ENCODE data around the gene SYNGR4. TPM values are rescaled to one million over a fixed set of nuclear protein-coding genes. Genes with fewer than 3 reads are reported as not detected.

The SYNGR4 gene
- total RNA-seq, 1 donor from 2014 or later: not detected

GRCh38 chr19:48354332-48354992, 9.7 kb upstream of the SYNGR4 start:
- Mint-ChIP-seq H3K4me3 (no peak overlapping the region), H3K4me1 (peaks cover 2% of the 10 kb centered on the region), H3K27me3 (no peaks in the 10 kb centered on the region), H3K27ac (no peak overlapping the region), H3K9me3 (no peaks in the 10 kb centered on the region), H3K36me3 (ENCODE audit: low read depth) (peaks cover 11% of the 10 kb centered on the region)
- ChIA-PET CTCF (no interaction called here), POLR2A (no interaction called here)
- ATAC-seq (ENCODE audit: low read depth): no peak
- no peak for DNase-seq
- no peak for TF ChIP-seq CTCF (IDR thresholded peaks at IDR 0.05)
- intact Hi-C loops (cut with micrococcal nuclease): no loop called here

- intact Hi-C loops (cut with micrococcal nuclease): no loop called here
- ChIA-PET POLR2A (interaction anchor here (0.6 to 0.7 kb wide), 2 partner anchors 30 to 263 kb away, joined by 3 to 4 read pairs; partner anchors contain the start of gene EMP3), CTCF (interaction anchor here (0.8 kb wide), 1 partner anchor 13 kb away, joined by 3 read pairs; no protein-coding TSS in a partner anchor)
- ATAC-seq (ENCODE audit: low read depth) (no peak), DNase-seq (no peak)
- Mint-ChIP-seq H3K4me3 (no peak overlapping the region), H3K4me1 (peaks cover 2% of the 10 kb centered on the region), H3K9me3 (no peaks in the 10 kb centered on the region), H3K27ac (no peak overlapping the region), H3K36me3 (ENCODE audit: low read depth) (peaks cover 14% of the 10 kb centered on the region), H3K27me3 (no peaks in the 10 kb centered on the region)
- TF ChIP-seq CTCF (IDR thresholded peaks at IDR 0.05): no peak
These were observed 8.7 kb upstream of the SYNGR4 start for GRCh38 chr19:48355365-48355954.

- DNase-seq: no peak
- TF ChIP-seq CTCF (IDR thresholded peaks at IDR 0.05): no peak
- intact Hi-C loops (cut with micrococcal nuclease): no loop called here
- ATAC-seq (ENCODE audit: low read depth): no peak
- ChIA-PET POLR2A (no interaction called here), CTCF (no interaction called here)
- Mint-ChIP-seq H3K27ac (no peak overlapping the region), H3K9me3 (no peaks in the 10 kb centered on the region), H3K36me3 (ENCODE audit: low read depth) (peaks cover 18% of the 10 kb centered on the region), H3K27me3 (no peaks in the 10 kb centered on the region), H3K4me3 (no peak overlapping the region), H3K4me1 (peaks cover 10% of the 10 kb centered on the region)
These were observed 5.0 kb upstream of the SYNGR4 start for GRCh38 chr19:48359123-48359522.

GRCh38 chr19:48361912-48362311, 2.3 kb upstream of the SYNGR4 start:
- intact Hi-C loops (cut with micrococcal nuclease): loop anchor here (2.0 to 5.0 kb wide), 2 partner anchors 131 to 1135 kb away; partner anchors contain the start of gene RPS11
- Mint-ChIP-seq H3K4me1 (peaks cover 19% of the 10 kb centered on the region), H3K27ac (no peak overlapping the region), H3K9me3 (no peaks in the 10 kb centered on the region), H3K4me3 (no peak overlapping the region), H3K27me3 (no peaks in the 10 kb centered on the region), H3K36me3 (ENCODE audit: low read depth) (peaks cover 18% of the 10 kb centered on the region)
- ChIA-PET CTCF (no interaction called here), POLR2A (no interaction called here)
- no peak for TF ChIP-seq CTCF (IDR thresholded peaks at IDR 0.05)
- DNase-seq (no peak), ATAC-seq (ENCODE audit: low read depth) (no peak)

Data from activated B cell treated with CpG ODN at 0.5 μM for 24 hours (primary cell).